HL-60 (cell line): ENCODE measurements around the gene DLX6.

Source experiments
- GABPA ChIP-seq: IDR thresholded peaks from 2 replicates; pipeline ENCODE4 v1.6.1; 2012; ENCODE audit warnings: low read depth
- POLR2AphosphoS5 ChIP-seq: IDR thresholded peaks from 2 replicates; pipeline ENCODE4 v1.6.1; 2012; ENCODE audit warnings: low read depth
- SPI1 ChIP-seq: IDR thresholded peaks from 2 replicates; pipeline ENCODE4 v1.6.1; 2012; ENCODE audit warnings: low read depth, mild to moderate bottlenecking, borderline replicate concordance
- TF ChIP-seq, protein P1 (sequence below): IDR thresholded peaks from one replicate; pipeline ENCODE4 v1.5.1; 2011; ENCODE audit warnings: low read length, control low read depth, inconsistent platforms; ENCODE audit not compliant: insufficient read depth
- TF ChIP-seq, protein P2 (sequence below): IDR thresholded peaks from 2 replicates; pipeline ENCODE4 v1.6.1; 2012; ENCODE audit warnings: low read depth; ENCODE audit not compliant: insufficient replicate concordance

DNA sequence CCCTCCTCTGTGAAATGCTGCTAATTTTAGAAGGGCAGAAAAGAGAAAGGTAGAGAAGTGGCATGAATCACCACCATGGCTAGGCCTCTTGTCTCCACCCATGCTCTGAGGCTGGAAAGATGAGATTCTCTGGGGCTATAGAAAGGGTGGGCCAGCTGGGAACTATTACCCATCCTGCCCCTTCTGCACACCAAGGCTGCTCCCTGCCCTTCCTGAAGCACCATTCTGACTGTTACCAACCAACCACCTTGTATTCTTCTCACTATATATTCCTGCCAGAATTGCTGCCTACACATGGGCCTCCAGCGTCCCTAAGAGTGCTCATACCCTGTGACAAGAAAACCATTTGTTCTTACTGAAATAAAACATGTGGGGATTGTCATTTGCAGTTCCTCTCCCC lies 11.4 kb upstream of the DLX6 start:
- TF ChIP-seq, protein P1, sequence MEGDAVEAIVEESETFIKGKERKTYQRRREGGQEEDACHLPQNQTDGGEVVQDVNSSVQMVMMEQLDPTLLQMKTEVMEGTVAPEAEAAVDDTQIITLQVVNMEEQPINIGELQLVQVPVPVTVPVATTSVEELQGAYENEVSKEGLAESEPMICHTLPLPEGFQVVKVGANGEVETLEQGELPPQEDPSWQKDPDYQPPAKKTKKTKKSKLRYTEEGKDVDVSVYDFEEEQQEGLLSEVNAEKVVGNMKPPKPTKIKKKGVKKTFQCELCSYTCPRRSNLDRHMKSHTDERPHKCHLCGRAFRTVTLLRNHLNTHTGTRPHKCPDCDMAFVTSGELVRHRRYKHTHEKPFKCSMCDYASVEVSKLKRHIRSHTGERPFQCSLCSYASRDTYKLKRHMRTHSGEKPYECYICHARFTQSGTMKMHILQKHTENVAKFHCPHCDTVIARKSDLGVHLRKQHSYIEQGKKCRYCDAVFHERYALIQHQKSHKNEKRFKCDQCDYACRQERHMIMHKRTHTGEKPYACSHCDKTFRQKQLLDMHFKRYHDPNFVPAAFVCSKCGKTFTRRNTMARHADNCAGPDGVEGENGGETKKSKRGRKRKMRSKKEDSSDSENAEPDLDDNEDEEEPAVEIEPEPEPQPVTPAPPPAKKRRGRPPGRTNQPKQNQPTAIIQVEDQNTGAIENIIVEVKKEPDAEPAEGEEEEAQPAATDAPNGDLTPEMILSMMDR: no peak
- no peak for TF ChIP-seq GABPA
- TF ChIP-seq POLR2AphosphoS5: no peak
- no peak for TF ChIP-seq SPI1
- TF ChIP-seq, protein P2, sequence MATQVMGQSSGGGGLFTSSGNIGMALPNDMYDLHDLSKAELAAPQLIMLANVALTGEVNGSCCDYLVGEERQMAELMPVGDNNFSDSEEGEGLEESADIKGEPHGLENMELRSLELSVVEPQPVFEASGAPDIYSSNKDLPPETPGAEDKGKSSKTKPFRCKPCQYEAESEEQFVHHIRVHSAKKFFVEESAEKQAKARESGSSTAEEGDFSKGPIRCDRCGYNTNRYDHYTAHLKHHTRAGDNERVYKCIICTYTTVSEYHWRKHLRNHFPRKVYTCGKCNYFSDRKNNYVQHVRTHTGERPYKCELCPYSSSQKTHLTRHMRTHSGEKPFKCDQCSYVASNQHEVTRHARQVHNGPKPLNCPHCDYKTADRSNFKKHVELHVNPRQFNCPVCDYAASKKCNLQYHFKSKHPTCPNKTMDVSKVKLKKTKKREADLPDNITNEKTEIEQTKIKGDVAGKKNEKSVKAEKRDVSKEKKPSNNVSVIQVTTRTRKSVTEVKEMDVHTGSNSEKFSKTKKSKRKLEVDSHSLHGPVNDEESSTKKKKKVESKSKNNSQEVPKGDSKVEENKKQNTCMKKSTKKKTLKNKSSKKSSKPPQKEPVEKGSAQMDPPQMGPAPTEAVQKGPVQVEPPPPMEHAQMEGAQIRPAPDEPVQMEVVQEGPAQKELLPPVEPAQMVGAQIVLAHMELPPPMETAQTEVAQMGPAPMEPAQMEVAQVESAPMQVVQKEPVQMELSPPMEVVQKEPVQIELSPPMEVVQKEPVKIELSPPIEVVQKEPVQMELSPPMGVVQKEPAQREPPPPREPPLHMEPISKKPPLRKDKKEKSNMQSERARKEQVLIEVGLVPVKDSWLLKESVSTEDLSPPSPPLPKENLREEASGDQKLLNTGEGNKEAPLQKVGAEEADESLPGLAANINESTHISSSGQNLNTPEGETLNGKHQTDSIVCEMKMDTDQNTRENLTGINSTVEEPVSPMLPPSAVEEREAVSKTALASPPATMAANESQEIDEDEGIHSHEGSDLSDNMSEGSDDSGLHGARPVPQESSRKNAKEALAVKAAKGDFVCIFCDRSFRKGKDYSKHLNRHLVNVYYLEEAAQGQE: no peak
